PC-3 (cell line): ENCODE results near the gene TIMM21.

ENCODE experiments used
- EZH2 ChIP-seq: fragments of 300-600 bp; sonication (generic); IDR thresholded peaks from one replicate; pipeline ENCODE4 v1.6.1; 2017; ENCODE audit warnings: antibody characterized with exemption, mild to moderate bottlenecking, low read length; ENCODE audit not compliant: unreplicated experiment
- EZH2phosphoT487 ChIP-seq: fragments of 300-600 bp; sonication (generic); IDR thresholded peaks from 2 replicates; pipeline ENCODE4 v1.6.1; 2018; ENCODE audit warnings: mild to moderate bottlenecking, antibody characterized with exemption, low read length, borderline replicate concordance
- TF ChIP-seq, protein P1 (sequence below): fragments of 300-600 bp; sonication (generic); conservative IDR thresholded peaks from 2 replicates; pipeline ENCODE4 v1.5.1; 2017; ENCODE audit warnings: antibody characterized with exemption, low read depth, mild to moderate bottlenecking, low read length

DNA sequence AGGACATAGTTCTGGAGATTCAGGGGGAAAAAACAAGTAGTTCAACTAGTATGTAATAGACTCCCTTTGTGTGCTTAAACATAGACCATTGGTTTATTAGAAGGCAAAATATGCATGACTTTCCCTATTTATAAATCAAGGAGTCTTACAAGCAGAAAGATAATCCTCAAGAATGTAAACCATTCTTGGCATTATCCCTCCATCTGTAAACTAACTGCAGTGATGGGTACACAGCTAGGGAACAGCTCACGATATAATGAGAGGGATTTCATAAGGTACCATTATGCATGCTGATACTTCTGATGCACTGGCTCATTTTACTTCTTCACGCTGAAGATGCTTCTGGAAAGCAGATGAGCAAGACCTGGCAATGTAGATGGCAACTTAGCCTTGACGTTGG, 1.6 kb upstream of the TIMM21 start:
- TF ChIP-seq, protein P1, sequence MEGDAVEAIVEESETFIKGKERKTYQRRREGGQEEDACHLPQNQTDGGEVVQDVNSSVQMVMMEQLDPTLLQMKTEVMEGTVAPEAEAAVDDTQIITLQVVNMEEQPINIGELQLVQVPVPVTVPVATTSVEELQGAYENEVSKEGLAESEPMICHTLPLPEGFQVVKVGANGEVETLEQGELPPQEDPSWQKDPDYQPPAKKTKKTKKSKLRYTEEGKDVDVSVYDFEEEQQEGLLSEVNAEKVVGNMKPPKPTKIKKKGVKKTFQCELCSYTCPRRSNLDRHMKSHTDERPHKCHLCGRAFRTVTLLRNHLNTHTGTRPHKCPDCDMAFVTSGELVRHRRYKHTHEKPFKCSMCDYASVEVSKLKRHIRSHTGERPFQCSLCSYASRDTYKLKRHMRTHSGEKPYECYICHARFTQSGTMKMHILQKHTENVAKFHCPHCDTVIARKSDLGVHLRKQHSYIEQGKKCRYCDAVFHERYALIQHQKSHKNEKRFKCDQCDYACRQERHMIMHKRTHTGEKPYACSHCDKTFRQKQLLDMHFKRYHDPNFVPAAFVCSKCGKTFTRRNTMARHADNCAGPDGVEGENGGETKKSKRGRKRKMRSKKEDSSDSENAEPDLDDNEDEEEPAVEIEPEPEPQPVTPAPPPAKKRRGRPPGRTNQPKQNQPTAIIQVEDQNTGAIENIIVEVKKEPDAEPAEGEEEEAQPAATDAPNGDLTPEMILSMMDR = no peak
- no peak for TF ChIP-seq EZH2phosphoT487
- no peak for TF ChIP-seq EZH2
